Measurements from ENCODE around the gene SPTSSA. TPM values are rescaled to one million over a fixed set of nuclear protein-coding genes. Genes with fewer than 3 reads are reported as not detected.
"Not testable (repeated sequence)": the region's sequence is repeated elsewhere in the genome, so short reads cannot be mapped to it uniquely, and the experiment has no call there.

SPTSSA gene, protein sequence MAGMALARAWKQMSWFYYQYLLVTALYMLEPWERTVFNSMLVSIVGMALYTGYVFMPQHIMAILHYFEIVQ
- polyA plus RNA-seq (2013, experiment 1 of 2; ENCODE audit: insufficient read length), result 24.9 TPM
- 23.8 TPM for polyA plus RNA-seq (2013, experiment 2 of 2; ENCODE audit: insufficient read length)

DNA sequence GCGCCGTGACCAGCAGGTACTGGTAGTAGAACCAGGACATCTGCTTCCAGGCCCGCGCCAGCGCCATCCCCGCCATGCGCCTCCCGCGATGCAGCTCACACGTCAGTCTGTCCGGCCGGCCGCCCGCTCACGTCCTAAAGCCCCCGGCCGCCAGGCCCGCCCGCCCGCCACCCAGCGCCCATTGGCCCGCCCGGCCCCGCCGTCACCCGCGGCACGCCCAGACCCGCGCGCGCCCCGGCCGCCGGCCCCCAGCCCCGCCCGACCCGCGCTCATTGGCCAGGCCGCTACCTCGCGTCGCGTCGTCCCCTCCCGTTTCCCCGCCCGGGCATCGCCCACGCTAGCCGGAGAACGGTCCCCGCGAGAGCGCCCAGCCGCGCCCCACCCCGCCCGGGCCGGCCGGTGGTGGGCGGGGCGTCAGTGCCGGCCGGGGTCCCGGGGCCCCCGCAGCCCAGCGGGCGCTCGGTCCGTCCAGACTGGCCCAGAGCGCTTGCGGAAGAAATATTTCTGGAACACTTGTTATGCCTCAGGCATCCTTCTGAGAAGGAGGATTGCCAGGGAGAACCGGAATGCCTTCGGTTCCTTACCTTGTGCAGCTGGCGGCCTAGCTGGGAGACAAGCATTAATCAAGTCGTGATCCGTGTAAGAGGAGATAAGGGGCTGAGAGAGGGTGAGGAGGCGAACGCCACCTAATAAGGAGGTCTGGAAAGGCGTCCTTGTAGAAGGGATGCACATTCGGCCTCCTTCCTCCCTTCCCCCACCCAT lies at the start of gene SPTSSA:
Gene SPTSSA, minus strand, starts transcription at position 109 of the 762 bp plus-strand sequence. Its CDS starts 33 bp downstream, at position 76.
- DNase-seq, result peak; percentile 93

DNA sequence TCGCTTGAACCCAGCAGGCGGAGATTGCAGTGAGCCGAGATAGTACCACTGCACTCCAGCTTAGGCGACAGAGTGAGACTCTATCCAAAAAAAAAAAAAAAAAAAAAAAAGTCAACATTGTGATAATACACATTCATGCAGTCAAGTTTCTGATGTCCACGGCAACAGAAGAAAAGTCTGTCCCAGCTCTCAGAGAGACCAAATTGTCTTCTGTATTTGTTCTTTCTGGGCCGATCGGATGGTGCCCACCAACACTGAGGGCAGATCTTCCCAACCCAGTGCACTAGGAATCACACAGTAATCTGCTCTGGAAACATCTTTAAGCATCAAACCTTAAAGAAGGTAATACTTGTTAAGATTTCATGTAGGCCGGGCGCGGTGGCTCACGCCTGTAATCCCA lies 45.8 kb upstream of the SPTSSA start:
- DNase-seq, result no peak

DNA sequence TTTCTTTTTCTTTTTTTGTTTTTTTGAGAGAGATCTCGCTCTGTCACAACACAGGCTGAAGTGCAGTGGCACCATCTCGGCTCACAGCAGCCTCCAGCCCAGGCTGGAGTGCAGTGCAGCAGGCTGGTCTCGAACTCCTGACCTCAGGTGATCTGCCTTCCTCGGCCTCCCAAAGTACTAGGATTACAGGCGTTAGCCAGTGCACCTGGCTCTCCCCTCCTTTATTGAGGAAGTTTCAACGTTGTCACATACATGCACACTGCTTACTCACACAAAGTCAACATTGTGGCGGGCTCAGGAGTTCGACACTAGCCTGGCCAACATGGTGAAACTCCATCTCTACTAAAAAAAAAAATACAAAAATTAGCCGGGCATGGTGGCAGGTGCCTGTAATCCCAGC lies 45.4 kb upstream of the SPTSSA start:
- DNase-seq, result no peak

DNA sequence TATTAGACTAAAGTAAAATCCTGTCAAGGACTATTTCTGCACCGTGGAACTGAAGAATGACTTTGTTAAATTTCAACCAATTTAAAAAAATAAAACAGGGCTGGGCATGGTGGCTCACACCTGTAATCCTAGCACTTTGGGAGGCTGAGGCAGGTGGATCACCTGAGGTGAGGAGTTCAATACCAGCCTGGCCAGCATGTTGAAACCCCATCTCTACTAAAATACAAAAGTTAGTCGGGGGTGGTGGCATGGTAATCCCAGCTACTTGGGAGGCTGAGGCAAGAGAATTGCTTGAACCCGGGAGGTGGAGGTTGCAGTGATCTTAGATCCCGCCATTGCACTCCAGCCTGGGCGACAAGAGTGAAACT lies 43.1 kb upstream of the SPTSSA start:
- DNase-seq, result not testable (repeated sequence)

DNA sequence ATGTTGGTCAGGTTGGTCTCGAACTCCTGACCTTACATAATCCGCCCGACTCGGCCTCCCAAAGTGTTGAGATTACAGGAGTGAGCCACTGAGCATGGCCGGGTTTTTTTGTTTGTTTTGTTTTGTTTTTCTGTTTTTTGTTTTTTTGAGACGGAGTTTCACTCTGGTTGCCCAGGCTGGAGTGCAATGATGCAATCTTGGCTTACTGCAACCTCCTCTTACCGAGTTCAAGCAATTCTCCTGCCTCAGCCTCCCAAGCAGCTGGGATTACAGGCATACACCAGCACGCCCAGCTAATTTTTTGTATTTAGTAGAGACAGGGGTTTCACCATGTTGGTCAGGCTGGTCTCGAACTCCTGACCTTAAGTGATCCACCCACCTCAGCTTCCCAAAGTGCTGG lies 42.0 kb upstream of the SPTSSA start:
- DNase-seq, result not testable (repeated sequence)

DNA sequence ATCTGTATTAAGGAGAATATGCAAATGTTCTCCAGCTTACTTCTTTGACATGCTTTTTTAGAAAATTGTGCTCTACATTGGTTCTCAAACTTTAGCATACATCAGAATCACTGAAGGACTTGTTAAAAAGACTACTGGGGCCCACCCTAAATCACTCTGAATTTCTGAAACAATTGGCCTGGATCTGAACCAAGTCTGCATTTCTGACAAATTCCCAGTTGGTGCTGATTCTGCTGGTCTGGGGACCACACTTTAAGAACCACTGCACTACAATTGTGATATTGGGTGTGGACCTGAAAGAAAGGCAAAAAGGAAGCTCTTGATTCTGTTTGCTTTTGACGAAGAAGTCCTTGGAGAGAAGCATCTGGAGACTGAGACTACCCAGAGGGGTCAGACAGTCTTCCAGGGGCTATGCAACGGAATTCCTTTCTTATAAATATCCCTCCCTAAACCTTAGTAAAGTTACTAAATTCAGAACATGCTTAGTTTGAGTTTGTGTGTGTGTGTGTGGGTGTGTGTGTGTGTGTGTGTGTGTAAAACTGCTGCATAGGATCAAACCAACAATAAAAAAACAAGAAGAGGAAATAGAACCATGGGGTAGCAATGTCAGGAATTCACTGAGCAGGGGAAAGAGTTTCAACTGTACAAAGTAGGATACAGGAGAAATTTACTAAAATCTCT lies 40.6 kb upstream of the SPTSSA start:
- peak; percentile 80 for DNase-seq

DNA sequence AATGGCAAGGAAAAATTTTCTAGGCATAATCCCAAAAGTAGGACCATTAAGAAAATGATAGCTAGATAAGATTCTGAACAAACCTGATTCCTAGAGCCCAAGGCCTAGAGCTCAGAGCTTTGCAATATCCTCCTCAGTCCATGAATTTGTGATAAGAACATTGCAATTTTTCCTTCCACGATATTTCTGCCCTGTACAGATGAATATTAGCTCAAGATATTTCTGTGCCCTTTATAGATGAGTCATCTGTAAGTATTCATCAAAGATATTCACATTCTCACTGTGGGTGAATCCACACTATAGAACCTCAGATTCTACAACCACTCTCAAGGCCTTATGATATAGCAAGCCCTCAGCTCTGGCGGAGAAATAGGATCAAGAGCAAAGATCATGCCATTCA lies 40.0 kb upstream of the SPTSSA start:
- DNase-seq, result peak; percentile 67

DNA sequence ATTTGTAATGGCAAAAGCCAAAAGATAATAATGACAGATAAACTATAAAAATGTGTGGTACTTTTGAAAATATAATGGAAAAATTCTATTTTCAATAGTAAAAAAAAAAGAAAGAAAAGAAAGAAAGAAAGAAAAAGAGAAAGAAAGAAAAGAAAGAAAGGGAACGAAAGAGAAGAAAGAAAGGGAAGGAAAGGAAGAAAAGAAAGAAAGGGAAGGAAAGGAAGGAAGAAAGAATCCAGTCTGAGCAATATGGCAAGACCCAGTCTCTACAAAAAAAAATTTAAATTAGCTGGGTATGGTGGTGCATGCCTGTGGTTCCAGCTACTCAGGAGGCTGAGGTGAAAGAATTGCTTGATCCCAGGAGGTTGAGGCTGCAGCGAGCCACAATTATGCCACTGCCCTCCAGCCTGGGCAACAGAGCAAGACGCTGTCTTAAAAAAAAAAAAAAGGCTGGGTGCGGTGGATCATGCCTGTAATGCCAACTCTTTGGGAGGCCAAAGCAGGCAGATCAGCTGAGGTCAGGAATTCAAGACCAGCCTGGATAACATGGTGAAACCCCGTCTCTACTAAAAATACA lies 39.1 kb upstream of the SPTSSA start:
- DNase-seq, result peak; percentile 24

DNA sequence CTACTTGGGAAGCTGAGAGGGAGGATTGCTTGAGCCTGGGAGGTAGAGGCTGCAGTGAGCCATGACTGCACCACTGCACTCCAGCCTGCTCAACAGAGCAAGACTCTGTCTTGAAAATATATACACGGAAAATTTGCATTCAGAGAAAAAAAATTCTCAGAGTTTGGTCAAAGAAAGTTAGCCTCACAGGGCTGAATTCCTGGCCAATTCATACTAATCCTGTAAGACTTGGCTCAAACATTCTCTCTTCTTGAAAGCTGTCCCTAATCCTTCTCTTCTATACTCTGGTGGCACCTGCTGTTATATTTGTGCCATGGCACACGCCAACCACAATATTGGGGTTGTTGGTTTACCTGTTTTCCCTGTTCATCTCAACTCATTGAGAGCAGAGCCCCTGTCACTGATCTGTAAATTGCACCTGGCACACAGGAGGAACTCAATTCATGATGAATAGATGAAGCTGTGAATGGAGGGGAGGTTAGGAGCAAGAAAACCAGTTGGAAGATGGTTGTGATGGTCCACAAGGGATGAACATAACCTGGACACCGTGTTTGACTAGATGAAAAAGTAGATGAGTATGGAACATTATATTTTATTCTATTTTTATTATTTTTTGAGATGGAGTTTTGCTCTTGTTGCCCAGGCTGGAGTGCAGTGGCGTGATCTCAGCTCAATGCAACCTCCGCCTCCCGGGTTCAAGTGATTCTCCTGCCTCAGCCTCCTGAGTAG lies 36.8 kb upstream of the SPTSSA start:
- no peak for DNase-seq

DNA sequence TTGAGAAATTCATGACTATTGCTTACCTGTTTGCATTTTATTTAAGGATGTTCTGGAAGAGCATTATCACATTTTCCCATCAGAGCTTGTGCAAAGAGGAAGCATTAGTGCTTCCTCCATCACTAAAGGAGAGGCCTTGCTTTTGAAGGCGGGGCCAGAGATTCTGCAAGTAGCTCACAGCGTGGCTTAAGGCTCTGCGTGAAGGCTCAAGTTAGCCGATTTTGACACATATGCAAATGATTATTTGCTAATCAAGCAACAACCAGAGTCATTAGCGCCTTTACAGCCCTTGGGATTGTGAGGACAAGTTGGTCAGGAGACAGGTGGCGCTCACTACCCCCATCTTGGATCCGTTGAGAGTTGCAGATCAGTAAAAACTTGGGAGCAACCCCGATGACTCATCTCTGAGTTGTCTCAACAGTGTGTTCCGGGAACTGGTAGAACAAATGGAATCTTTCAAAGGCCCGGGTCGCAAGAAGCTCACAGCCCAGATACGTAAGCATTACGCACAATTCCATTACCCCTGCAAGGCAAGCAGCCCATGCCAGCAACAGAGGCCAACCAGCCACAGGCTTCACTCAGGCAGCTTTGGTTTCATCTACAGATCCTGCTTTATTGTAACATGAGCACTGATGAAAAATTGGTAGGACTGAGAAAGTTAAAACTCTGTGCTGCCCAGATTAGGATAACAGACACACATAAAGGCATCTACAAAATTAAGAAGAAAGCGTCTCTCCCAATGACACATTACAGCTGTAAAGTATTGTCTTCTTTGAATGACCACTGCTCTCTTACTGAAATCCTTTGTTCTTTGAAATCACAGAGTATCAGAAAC lies 34.9 kb upstream of the SPTSSA start:
- DNase-seq, result peak; percentile 97

DNA sequence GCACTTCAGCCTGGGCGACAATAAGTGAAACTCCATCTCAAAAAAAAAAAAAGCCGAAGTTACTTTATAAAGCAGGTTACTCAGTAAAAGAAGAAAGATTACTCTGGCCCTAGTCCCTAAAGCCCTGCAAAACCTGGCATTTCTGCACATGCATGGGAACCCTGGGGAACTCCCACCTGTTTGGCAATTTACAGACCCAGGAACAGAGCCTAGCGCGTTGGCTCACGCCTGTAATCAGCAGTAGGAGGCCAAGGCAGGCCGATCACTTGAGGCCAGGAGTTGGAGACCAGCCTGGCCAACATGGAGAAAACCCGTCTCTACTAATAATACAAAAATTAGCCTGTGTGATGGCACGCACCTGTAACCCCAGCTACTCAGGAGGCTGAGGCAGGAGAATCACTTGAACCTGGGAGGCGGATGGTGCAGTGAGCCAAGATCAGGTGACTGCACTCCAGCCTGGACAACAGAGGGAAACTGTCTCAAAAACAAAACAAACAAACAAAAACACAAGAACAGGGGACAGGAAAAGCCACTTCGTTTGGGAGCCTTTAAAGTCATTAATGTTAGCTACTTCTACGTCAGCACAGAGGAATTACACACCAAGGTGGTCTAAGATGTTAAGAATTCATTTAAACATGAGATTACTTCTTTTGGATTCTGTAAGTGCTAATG lies 34.1 kb upstream of the SPTSSA start:
- DNase-seq, result no peak

DNA sequence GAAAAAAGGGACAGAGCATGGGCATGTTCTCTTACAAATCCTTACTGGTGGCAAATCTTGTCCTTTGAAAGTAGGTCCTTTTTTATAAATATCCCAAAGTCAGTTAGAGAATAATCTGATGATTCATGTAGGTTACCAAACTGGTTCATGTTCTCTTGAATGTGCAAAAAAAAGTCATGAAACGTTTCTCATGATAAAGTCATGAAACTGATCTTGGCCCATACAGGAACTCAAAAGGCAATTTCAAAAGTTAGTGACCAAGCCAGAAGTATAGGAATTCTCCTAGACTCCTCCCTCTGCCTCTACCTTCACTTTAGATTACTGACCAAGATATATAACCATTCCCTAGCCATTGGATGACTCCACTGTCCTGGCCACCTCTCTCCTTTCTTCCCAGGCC lies 27.3 kb upstream of the SPTSSA start:
- DNase-seq, result no peak

DNA sequence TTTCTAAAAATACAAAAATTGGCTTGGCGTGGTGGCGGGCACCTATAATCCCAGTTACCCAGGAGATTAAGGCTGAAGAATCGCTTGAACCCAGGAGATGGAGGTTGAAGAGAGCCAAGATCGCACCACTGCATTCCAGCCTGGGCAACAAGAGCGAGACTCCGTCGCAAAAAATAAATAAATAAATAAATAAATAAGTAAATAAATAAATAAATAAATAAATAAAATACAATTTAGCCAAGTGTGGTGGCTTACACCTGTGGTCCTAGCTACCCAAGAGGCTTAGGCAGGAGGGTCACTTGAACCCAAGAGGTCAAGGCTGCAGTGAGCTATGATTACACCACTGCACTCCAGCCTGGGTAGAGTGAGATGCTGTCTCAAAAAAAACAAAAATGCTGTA lies 26.5 kb upstream of the SPTSSA start:
- DNase-seq, result no peak

DNA sequence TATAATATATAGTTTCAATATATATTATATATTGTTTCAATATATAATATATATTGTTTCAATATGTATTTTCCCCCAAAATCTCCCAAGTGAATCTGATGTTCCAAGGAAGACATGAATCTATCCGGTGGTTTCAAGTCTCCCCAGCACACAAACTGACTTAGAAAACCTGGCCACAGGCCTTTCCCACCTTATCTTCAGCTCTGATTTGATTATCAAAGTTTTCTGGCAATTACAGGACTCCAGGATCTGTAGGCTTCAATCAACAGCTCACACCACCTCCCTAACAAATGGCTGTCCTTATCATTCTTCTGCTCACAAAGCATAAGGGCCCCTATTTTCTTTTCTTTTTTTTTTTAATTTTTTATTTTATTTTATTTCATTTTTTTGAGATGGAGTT lies 22.7 kb upstream of the SPTSSA start:
- no peak for DNase-seq

DNA sequence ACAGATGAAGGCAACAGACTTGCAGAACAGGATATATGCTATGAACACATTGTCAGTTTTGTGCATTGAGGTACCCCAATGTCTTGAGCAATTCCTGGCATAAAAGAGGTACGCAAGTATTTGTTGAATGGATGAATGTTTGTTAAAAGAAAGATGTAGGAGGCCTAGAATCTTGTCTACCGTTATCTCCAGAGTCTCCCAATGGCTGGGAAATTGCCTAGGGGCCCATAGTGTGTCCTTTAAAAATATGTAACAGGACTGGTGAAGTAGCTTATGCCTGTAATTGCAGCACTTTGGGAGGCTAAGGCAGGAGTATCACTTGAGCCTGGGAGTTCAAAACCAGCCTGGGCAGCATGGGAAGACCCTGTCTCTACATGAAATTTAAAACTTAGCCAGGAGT lies 20.4 kb upstream of the SPTSSA start:
- no peak for DNase-seq

DNA sequence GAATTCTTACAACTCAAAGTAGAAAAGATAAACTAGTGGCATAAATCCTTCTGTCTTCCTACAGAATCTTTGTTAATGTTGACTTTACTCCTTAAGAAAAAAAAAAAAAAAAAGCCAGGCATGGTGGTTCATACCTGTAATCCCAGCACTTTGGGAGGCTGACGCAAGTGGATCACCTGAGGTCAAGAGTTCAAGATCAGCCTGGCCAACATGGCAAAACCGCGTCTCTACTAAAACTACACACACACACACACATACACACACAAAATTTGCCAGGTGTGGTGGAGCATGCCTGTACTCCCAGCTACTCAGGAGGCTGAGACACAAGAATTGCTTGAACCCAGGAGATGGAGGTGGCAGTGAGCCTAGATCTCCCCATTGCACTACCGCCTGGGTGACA lies 17.7 kb upstream of the SPTSSA start:
- DNase-seq, result no peak

DNA sequence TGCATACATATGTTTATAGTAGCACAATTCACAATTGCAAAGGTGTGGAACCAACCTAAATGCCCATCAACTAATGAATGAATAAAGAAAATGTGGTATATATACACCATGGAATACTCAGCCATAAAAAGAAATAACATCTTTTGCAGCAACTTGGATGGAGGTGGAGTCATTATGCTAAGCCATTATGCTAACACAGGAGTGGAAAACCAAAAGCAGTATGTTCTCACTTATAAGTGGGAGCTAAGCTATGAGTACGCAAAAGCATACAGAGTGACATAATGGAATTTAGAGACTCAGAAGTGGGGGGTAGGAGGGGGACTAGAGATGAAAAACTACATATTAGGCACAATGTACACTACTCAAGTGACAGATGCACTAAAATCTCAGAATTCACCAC lies 16.2 kb upstream of the SPTSSA start:
- DNase-seq, result no peak

DNA sequence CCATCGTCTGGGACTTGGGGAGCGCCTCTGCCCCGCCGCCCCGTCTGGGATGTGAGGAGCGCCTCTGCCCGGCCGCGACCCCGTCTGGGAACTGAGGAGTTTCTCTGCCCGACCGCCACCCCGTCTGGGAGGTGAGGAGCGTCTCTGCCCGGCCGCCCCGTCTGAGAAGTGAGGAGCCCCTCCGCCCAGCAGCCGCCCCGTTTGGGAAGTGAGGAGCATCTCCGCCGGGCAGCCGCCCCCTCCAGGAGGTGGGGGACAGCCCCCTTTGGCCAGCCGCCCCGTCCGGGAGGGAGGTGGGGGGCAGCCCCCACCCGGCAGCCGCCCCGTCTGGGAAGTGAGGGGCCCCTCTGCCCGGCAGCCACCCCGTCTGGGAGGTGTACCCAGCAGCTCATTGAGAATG lies 14.0 kb upstream of the SPTSSA start:
- not testable (repeated sequence) for DNase-seq

DNA sequence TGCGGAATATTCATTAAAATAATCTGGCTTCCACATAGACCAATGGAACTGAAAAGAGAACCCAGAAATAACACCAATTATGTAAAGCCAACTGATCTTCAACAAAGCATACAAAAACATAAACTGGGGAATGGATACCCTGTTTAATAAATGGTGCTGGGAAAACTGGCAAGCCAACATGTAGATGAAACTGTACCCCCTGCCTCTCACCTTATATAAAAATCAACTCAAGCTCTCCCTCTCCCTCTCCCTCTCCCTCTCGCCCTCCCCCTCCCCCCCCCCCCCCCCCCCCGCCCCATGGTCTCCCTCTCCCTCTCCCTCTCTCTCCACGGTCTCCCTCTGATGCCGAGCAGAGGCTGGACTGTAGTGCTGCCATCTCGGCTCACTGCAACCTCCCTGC lies 13.1 kb upstream of the SPTSSA start:
- DNase-seq, result no peak

DNA sequence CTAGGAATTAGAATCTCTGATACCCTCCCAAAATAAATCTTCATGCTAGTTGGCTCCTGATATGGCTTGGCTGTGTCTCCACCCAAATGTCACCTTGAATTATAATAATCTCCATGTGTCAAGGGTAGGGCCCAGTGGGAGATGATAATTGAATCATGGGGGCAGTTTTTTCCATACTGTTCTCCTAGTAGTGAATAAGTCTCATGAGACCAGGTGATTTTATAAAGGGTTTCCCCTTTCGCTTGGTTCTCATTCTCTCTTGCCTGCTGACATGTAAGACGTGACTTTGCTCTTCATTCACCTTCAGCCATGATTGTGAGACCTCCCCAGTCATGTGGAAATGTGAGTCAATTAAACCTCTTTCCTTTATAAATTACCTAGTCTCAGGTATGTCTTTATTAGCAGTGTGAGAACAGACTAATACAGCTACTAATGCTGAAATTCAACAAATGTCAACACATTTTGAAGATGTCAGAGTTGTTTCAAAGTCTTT lies 12.2 kb upstream of the SPTSSA start:
- no peak for DNase-seq

DNA sequence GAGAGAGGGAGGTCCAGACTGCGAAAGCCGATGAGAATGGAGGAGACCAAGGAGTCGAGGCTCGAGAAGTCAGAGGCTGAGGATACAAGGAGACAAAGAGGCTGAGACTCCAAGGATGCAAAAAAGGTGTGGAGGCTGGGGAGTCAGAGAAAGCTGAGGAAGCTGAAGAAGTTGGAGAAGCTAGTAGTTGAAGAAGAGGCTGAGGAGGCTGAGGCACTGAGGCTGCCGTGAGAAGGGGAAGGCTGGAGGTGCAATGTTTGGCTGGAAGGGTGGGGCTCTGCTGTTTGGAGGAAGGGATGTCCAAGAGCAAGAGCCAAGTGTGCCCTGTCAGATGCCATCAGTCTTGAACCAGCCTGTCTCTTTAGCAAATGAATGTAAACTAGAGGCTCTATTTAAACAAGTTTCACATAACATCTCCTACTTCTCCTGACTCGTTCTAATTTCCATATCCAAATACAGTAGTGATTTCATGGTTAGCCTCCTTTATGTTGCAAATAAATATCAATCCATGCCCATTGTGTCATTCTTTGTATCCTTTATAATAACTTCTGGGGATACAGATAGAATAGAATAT lies 10.8 kb upstream of the SPTSSA start:
- no peak for DNase-seq

Measured in fibroblast of skin of back (primary cell).